COLO668 (cell line): ENCODE results near the gene TMEM79.
"Not testable (repeated sequence)": the region's sequence is repeated elsewhere in the genome, so short reads cannot be mapped to it uniquely, and the experiment has no call there.

Source experiments
- DNase-seq: peaks from one replicate; lab custom pipeline; 2025; ENCODE audit not compliant: unreplicated experiment; lab: John Stamatoyannopoulos, UW

TMEM79 gene

GRCh38 chr1:156298852-156299357 is 14.8 kb downstream of the TMEM79 start, which contains the start of gene VHLL:
TSS of gene VHLL (minus strand) at chr1:156299307. CDS start at chr1:156299189, 118 bp downstream.
- no peak for DNase-seq

DNA sequence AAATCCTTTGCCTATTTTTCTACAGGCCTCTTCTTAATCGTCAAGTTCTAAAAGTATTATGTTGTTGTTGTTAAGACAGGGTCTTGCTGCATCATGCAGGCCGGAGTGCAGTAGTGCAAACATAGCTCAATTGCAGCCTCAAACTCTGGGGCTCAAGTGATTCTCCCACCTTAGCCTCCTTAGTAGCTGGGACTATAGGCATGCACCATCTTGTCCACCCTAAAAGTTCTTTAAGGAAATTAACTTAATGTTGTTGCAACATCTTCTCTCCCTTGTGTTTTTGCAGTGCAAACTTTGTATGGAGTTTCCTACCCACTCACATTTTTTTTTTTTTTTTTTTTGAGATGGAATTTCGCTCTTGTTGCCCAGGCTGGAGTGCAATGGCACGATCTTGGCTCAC is 19.1 kb downstream of the TMEM79 start:
- no peak for DNase-seq

DNA sequence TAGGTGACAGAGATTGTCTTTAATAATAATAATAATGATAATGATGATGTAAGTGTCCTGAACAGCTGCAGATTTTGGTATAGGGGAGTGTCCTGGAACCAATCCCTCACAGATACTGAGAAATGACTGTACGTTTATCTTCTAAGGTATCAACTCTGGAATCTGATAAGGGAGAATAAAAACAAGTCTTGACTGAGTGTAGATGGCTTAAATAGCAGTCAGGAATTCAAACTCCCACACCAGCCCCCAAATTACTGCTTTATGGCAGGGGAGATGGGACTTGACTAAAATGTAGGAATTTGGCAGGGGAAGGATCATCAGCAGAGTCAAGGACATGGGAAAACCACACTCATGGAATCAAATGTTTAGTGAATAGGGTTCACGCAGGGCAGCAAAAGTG is 21.1 kb downstream of the TMEM79 start:
- DNase-seq: no peak

DNA sequence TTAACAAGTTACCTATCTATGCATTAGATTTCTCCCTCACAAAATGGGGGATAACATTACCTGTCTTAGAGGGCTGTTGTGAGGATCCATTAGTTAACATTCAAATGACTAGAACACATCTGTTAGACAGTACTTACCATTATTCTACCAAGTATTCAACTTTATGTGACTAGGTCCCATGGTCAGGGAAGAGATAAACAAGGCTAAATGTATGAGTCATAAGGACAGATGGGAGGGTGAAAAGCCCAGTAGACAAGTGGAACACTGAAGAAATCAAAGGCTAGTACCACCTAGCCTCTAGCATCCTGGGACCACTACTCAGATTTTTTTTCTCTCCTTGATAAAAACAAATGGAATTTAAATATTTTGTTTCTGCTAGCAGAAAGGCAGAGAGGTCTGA is 24.0 kb downstream of the TMEM79 start:
- no peak for DNase-seq

- DNase-seq: no peak
These were observed 26.8 kb downstream of the TMEM79 start for GRCh38 chr1:156310962-156311361.

GRCh38 chr1:156316909-156317308 is 32.8 kb downstream of the TMEM79 start:
- DNase-seq: no peak

- DNase-seq: no peak
These were observed 35.5 kb downstream of the TMEM79 start for GRCh38 chr1:156319664-156320063.

DNA sequence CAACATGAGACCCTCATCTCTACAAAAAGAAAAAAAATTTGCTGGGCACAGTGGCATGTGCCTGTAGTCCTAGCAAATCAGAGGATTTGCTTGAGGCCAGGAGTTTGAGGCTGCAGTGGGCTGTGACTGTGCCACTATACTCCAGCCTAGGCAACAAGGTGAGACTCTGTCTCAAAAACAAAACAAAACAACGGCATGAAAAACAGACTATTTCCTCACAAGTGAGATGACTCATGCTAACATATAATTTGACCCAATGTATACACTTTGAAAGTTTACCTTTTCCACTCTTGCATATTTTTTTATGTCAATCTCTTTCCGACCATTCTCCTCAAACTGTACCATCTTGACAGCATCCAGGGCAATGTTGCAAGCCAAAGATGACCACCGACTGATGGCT is 36.4 kb downstream of the TMEM79 start:
- DNase-seq: no peak

- not testable (repeated sequence) for DNase-seq
These were observed 39.1 kb downstream of the TMEM79 start for GRCh38 chr1:156323179-156323578.

DNA sequence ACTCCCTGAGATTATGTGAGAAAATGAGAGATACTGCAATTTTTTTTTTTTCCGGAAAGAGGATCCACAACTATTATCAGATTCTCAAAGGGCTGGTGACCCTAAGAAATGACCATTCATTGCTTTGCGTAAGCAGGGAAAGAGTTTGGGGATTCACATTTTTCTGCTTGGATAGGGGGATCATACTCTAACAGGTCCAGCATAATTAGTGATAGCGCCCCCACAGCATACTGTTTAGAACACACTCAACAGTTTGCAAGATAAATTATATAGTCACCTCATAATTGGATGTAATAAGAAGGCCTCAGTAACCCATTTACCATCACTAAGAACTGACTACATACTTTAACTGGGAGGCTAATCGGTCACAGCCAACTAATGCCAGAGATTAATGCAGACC is 52.1 kb downstream of the TMEM79 start:
- DNase-seq: no peak

GRCh38 chr1:156337052-156337887 is 53.1 kb downstream of the TMEM79 start:
- no peak for DNase-seq

GRCh38 chr1:156337888-156338179 is 53.7 kb downstream of the TMEM79 start:
- no peak for DNase-seq

GRCh38 chr1:156338180-156338976 is 54.3 kb downstream of the TMEM79 start, which contains the start of the genes CCT3 and TSACC:
TSS of gene CCT3 (minus strand) at chr1:156338292. CDS start at chr1:156338184, 108 bp downstream.
TSS of gene TSACC (plus strand) at chr1:156338526. CDS start at chr1:156339758, 1,232 bp downstream.
- peak; percentile 99 for DNase-seq
